Parathyroid adenoma (tissue), 2 donors: ENCODE data around the gene EEFSEC.
A peak's percentile ranks its signal among the peaks of the same experiment; 100 is the strongest.

ENCODE experiments used
- H2AFZ ChIP-seq: fragments of 300-600 bp; sonication (generic); one replicate; pipeline ENCODE4 v1.7.0; 2017; ENCODE audit warnings: antibody characterized with exemption, mild to moderate bottlenecking
- H3K27ac ChIP-seq: fragments of 300-600 bp; sonication (generic); one replicate; pipeline ENCODE4 v1.7.0; 2017
- H3K27me3 ChIP-seq: fragments of 300-600 bp; sonication (generic); one replicate; pipeline ENCODE4 v1.7.0; 2017; ENCODE audit warnings: low read length; ENCODE audit not compliant: control insufficient read depth, insufficient read depth
- H3K36me3 ChIP-seq: fragments of 300-600 bp; sonication (generic); one replicate; pipeline ENCODE4 v1.7.0; 2017; ENCODE audit warnings: low read length; ENCODE audit not compliant: control insufficient read depth, insufficient read depth
- H3K4me1 ChIP-seq: fragments of 300-600 bp; sonication (generic); one replicate; pipeline ENCODE4 v1.7.0; 2017; ENCODE audit warnings: control low read depth
- H3K4me2 ChIP-seq: fragments of 300-600 bp; sonication (generic); one replicate; pipeline ENCODE4 v1.7.0; 2017; ENCODE audit warnings: low read length
- H3K4me3 ChIP-seq: fragments of 300-600 bp; sonication (generic); one replicate; pipeline ENCODE4 v1.7.0; 2017; ENCODE audit warnings: low read depth, low read length
- H3K79me2 ChIP-seq: fragments of 300-600 bp; sonication (generic); one replicate; pipeline ENCODE4 v1.7.0; 2017; ENCODE audit warnings: control low read depth
- H3K9ac ChIP-seq: fragments of 300-600 bp; sonication (generic); one replicate; pipeline ENCODE4 v1.7.0; 2017; ENCODE audit warnings: mild to moderate bottlenecking
- H3K9me3 ChIP-seq: fragments of 300-600 bp; sonication (generic); one replicate; pipeline ENCODE4 v1.7.0; 2017; ENCODE audit warnings: low read length; ENCODE audit not compliant: control insufficient read depth
- TF ChIP-seq, protein P1 (sequence below): fragments of 300-600 bp; sonication (generic); IDR thresholded peaks from one replicate; pipeline ENCODE4 v1.7.0; 2017; ENCODE audit warnings: antibody characterized with exemption, mild to moderate bottlenecking
- donor health status: primary hyperparathyroidism.

The EEFSEC gene

DNA sequence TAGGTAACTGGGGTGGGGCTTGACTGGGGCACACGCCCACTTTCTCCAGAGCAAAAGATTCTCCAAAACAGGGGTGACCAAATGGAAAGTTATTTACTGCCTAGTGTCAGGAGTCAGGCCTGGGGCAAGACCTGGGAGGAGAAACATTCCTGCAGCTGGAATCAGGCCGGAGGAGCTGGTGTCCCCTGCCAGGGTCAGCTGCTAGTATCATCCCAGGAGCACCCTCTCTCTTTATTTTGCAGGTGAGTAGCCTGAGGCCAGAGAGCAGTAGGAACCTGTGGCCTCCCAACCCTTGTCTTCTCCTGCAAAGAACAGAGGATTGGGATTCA is 280.5 kb downstream of the EEFSEC start:
- Histone ChIP-seq H3K4me1 (peaks cover 21% of the 10 kb centered on the region), H2AFZ (no peak overlapping the region), H3K9me3 (no peaks in the 10 kb centered on the region), H3K27ac (no peak overlapping the region), H3K4me3 (no peak overlapping the region), H3K27me3 (no peaks in the 10 kb centered on the region), H3K4me2 (no peak overlapping the region), H3K36me3 (no peaks in the 10 kb centered on the region), H3K79me2 (no peaks in the 10 kb centered on the region), H3K9ac (no peak overlapping the region)
- TF ChIP-seq, protein P1, sequence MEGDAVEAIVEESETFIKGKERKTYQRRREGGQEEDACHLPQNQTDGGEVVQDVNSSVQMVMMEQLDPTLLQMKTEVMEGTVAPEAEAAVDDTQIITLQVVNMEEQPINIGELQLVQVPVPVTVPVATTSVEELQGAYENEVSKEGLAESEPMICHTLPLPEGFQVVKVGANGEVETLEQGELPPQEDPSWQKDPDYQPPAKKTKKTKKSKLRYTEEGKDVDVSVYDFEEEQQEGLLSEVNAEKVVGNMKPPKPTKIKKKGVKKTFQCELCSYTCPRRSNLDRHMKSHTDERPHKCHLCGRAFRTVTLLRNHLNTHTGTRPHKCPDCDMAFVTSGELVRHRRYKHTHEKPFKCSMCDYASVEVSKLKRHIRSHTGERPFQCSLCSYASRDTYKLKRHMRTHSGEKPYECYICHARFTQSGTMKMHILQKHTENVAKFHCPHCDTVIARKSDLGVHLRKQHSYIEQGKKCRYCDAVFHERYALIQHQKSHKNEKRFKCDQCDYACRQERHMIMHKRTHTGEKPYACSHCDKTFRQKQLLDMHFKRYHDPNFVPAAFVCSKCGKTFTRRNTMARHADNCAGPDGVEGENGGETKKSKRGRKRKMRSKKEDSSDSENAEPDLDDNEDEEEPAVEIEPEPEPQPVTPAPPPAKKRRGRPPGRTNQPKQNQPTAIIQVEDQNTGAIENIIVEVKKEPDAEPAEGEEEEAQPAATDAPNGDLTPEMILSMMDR = no peak

DNA sequence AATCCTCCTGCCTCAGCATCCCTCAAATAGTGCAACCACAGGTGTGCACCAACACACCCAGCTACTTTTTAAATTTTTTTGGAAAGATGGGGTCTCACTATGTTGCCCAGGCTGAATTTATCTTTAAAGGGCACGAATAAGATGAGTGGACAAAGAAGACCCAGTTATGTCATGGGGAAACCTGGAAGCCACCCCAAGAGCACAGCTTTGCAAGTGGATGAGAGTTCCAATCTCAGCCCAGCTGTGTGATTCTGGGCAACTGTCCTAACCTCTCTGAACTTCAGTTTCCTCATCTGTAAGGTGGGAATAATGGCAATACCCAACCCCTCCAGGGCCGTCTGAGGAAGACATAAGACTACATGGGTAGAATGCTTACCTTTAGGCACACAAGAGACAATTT is 281.2 kb downstream of the EEFSEC start:
- H3K9me3 ChIP-seq = no peaks in the 10 kb centered on the region
- H3K36me3 ChIP-seq = no peaks in the 10 kb centered on the region
- H3K9ac ChIP-seq = no peak overlapping the region
- peaks cover 21% of the 10 kb centered on the region for H3K4me1 ChIP-seq
- TF ChIP-seq, protein P1 = no peak
- H3K27ac ChIP-seq = peak overlapping the region; percentile 27
- H2AFZ ChIP-seq = no peak overlapping the region
- peak overlapping the region; percentile 15 for H3K4me3 ChIP-seq
- peak overlapping the region; percentile 62 for H3K4me2 ChIP-seq
- H3K79me2 ChIP-seq = no peaks in the 10 kb centered on the region
- H3K27me3 ChIP-seq = no peaks in the 10 kb centered on the region

DNA sequence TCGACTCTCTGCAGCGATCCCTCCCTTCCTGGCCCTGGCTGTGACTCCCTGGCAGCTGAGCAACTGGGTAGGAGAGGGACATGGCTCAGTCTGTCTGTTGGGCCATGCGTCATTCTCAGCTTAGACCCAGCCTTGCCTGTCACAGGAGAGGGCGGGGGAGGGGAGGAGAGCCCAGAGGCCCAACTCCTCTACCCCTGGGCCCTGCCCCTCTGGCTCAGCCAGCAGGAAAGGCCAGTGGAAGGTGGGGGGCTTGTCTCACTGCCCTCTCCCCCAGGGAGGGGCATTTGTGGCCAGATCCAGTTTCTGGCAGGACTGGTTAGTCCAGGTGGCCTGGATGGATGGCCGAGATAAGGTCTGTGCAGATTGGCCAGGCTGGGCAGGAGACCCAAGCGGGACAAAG is 281.8 kb downstream of the EEFSEC start:
- peak overlapping the region; percentile 27 for H3K27ac ChIP-seq
- H3K4me3 ChIP-seq = peak overlapping the region; percentile 15
- no peaks in the 10 kb centered on the region for H3K79me2 ChIP-seq
- peak overlapping the region; percentile 55 for H2AFZ ChIP-seq
- no peaks in the 10 kb centered on the region for H3K27me3 ChIP-seq
- peaks cover 21% of the 10 kb centered on the region for H3K4me1 ChIP-seq
- H3K9ac ChIP-seq = no peak overlapping the region
- TF ChIP-seq, protein P1 = no peak
- no peaks in the 10 kb centered on the region for H3K36me3 ChIP-seq
- H3K4me2 ChIP-seq = peak overlapping the region; percentile 62
- no peaks in the 10 kb centered on the region for H3K9me3 ChIP-seq

DNA sequence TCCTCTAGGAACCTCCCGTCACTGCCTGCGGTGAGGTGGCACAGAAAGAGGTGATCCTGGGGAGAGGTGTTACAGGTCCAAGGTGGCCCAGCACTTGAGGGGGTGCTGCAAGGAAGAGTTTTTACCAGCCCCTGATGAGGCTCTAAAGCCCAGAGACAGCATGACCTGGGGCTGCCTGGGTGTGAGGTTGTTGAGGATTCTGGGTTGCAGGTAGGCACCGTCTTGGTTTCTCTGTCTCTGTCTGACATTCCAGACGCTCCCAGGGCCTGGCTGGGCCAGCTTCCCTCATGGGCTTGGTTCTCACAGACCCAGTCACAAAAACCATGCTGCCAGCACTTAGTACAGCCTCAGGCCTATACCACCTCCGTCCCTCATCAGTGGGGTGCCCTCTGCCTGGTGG is 282.3 kb downstream of the EEFSEC start:
- Histone ChIP-seq H3K4me2 (peak overlapping the region; percentile 62), H3K36me3 (no peaks in the 10 kb centered on the region), H3K79me2 (no peaks in the 10 kb centered on the region), H3K9ac (no peak overlapping the region), H2AFZ (peak overlapping the region; percentile 55), H3K27me3 (no peaks in the 10 kb centered on the region), H3K27ac (peak overlapping the region; percentile 27), H3K9me3 (no peaks in the 10 kb centered on the region), H3K4me1 (peaks cover 21% of the 10 kb centered on the region), H3K4me3 (no peak overlapping the region)
- TF ChIP-seq, protein P1 = no peak

DNA sequence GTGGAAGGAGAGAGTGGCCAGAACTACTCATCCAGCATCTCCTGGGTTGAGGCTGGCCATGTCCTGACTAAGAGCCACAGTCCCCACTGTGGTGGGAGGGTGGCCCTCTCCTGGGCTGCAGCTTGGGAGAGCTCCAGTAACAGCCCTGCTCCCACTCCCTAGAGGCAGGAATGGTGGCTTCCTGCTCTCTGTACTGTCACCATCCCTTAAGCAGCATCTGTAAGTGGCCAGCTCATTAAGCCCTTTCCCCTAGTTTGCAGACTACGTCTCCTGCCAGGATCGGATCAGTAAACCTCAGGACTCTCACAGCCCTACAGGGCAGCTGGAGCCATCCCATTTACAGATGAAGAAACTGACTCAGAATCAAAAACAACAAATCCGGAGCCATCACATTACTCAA is 282.9 kb downstream of the EEFSEC start:
- TF ChIP-seq, protein P1 = no peak
- Histone ChIP-seq H3K4me3 (no peak overlapping the region), H3K9me3 (no peaks in the 10 kb centered on the region), H2AFZ (peak overlapping the region; percentile 25), H3K27me3 (no peaks in the 10 kb centered on the region), H3K4me2 (peak overlapping the region; percentile 62), H3K27ac (no peak overlapping the region), H3K36me3 (no peaks in the 10 kb centered on the region), H3K9ac (no peak overlapping the region), H3K4me1 (peaks cover 21% of the 10 kb centered on the region), H3K79me2 (no peaks in the 10 kb centered on the region)
